SK-N-SH treated with all-trans-retinoic acid at 6 μM for 48 hours (cell line): ENCODE measurements around the gene CHEK2.

ENCODE experiments used
- ISL1 ChIP-seq: fragments of 250-450 bp; sonication (Bioruptor Pico); IDR thresholded peaks from 2 replicates; pipeline ENCODE4 v2.1.2; 2022; ENCODE audit warnings: mild to moderate bottlenecking, moderate library complexity
- RARB ChIP-seq: fragments of 250-450 bp; sonication (Bioruptor Pico); IDR thresholded peaks from 2 replicates; pipeline ENCODE4 v1.8.0; 2021; ENCODE audit warnings: mild to moderate bottlenecking, moderate library complexity
- SNAI2 ChIP-seq: fragments of 250-450 bp; sonication (Bioruptor Pico); IDR thresholded peaks from 2 replicates; pipeline ENCODE4 v1.5.0; 2020; ENCODE audit warnings: mild to moderate bottlenecking, moderate library complexity
- ZC3H10 ChIP-seq: fragments of 250-450 bp; sonication (Bioruptor Pico); IDR thresholded peaks from 2 replicates; pipeline ENCODE4 v1.5.1; 2021; ENCODE audit warnings: mild to moderate bottlenecking, moderate library complexity
- TF ChIP-seq, protein P1 (sequence below): fragments of 250-450 bp; sonication (Bioruptor Pico); IDR thresholded peaks from 2 replicates; pipeline ENCODE4 v1.8.0; 2020; ENCODE audit warnings: mild to moderate bottlenecking, moderate library complexity, borderline replicate concordance

GRCh38 chr22:28774378-28774777, 32.8 kb upstream of the CHEK2 start:
- TF ChIP-seq SNAI2 = no peak
- TF ChIP-seq ISL1 (CRISPR knock-in tag) = no peak
- TF ChIP-seq RARB (CRISPR knock-in tag) = no peak
- TF ChIP-seq, protein P1, sequence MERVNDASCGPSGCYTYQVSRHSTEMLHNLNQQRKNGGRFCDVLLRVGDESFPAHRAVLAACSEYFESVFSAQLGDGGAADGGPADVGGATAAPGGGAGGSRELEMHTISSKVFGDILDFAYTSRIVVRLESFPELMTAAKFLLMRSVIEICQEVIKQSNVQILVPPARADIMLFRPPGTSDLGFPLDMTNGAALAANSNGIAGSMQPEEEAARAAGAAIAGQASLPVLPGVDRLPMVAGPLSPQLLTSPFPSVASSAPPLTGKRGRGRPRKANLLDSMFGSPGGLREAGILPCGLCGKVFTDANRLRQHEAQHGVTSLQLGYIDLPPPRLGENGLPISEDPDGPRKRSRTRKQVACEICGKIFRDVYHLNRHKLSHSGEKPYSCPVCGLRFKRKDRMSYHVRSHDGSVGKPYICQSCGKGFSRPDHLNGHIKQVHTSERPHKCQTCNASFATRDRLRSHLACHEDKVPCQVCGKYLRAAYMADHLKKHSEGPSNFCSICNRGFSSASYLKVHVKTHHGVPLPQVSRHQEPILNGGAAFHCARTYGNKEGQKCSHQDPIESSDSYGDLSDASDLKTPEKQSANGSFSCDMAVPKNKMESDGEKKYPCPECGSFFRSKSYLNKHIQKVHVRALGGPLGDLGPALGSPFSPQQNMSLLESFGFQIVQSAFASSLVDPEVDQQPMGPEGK (CRISPR knock-in tag) = no peak
- no peak for TF ChIP-seq ZC3H10 (CRISPR knock-in tag)
